Eye (tissue), 1 donor: Measurements from ENCODE around the gene THRSP.
"Not testable (repeated sequence)": the region's sequence is repeated elsewhere in the genome, so short reads cannot be mapped to it uniquely, and the experiment has no call there.

Experiments used
- DNase-seq: peaks from one replicate; pipeline ENCODE4 v3.0.0-alpha.2; 2015

Gene THRSP

GRCh38 chr11:78063440-78064181, at the start of gene THRSP:
Gene THRSP, plus strand, starts transcription at chr11:78063861. Its CDS starts 21 bp downstream, at chr11:78063882.
- no peak for DNase-seq

- DNase-seq, result not testable (repeated sequence)
These were observed 48.6 kb upstream of the THRSP start for GRCh38 chr11:78014937-78015520.

GRCh38 chr11:78015878-78016277, 47.8 kb upstream of the THRSP start:
- DNase-seq, result no peak

GRCh38 chr11:78019808-78020207, 43.9 kb upstream of the THRSP start:
- DNase-seq, result no peak

GRCh38 chr11:78020246-78020645, 43.4 kb upstream of the THRSP start:
- DNase-seq, result peak; percentile 56

- DNase-seq, result no peak
These were observed 42.0 kb upstream of the THRSP start for GRCh38 chr11:78021611-78022010.

- peak; percentile 62 for DNase-seq
These were observed 41.0 kb upstream of the THRSP start, which contains the start of gene KCTD14 for GRCh38 chr11:78022397-78023396. Gene KCTD14, minus strand, starts transcription at chr11:78023276. Its CDS starts 27 bp downstream, at chr11:78023249.

GRCh38 chr11:78023426-78023825, 40.2 kb upstream of the THRSP start:
- DNase-seq, result no peak

- DNase-seq, result no peak
These were observed 38.3 kb upstream of the THRSP start for GRCh38 chr11:78025378-78025777.

GRCh38 chr11:78027759-78028158, 35.9 kb upstream of the THRSP start:
- no peak for DNase-seq

GRCh38 chr11:78028423-78028822, 35.2 kb upstream of the THRSP start:
- not testable (repeated sequence) for DNase-seq

GRCh38 chr11:78030429-78031325, 33.0 kb upstream of the THRSP start:
- DNase-seq, result peak; percentile 90

- DNase-seq, result no peak
These were observed 32.0 kb upstream of the THRSP start for GRCh38 chr11:78031629-78032028.

- DNase-seq, result no peak
These were observed 31.6 kb upstream of the THRSP start for GRCh38 chr11:78032090-78032489.

GRCh38 chr11:78033040-78033439, 30.6 kb upstream of the THRSP start:
- no peak for DNase-seq

- DNase-seq, result no peak
These were observed 29.0 kb upstream of the THRSP start for GRCh38 chr11:78034623-78035022.

- no peak for DNase-seq
These were observed 27.3 kb upstream of the THRSP start for GRCh38 chr11:78036313-78036712.

- DNase-seq, result no peak
These were observed 26.6 kb upstream of the THRSP start for GRCh38 chr11:78037056-78037455.

- no peak for DNase-seq
These were observed 25.6 kb upstream of the THRSP start for GRCh38 chr11:78037825-78038620.

- no peak for DNase-seq
These were observed 24.9 kb upstream of the THRSP start for GRCh38 chr11:78038697-78039313.
